BE2C (cell line): ENCODE data around the gene MALRD1.

Experiments used
- DNase-seq: peaks from one replicate; pipeline ENCODE4 v3.0.0-alpha.2; 2020
- H3K27me3 ChIP-seq: fragments of 250-450 bp; sonication (Bioruptor Pico); 2 replicates; pipeline ENCODE4 v1.5.1; 2020; ENCODE audit warnings: mild to moderate bottlenecking
- H3K36me3 ChIP-seq: fragments of 250-450 bp; sonication (Bioruptor Pico); 2 replicates; pipeline ENCODE4 v1.5.1; 2020; ENCODE audit warnings: mild to moderate bottlenecking
- H3K4me1 ChIP-seq: fragments of 250-450 bp; sonication (Bioruptor Pico); 2 replicates; pipeline ENCODE4 v1.5.1; 2020
- H3K4me3 ChIP-seq: 2 replicates; pipeline ENCODE4 v1.5.1; 2011; ENCODE audit warnings: low read depth, low read length
- H3K9me3 ChIP-seq: fragments of 250-450 bp; sonication (Bioruptor Pico); 2 replicates; pipeline ENCODE4 v1.5.1; 2020
- TF ChIP-seq, protein P1 (sequence below): IDR thresholded peaks from 2 replicates; pipeline ENCODE4 v1.5.1; 2012; ENCODE audit warnings: mild to moderate bottlenecking, low read depth, low read length

Gene MALRD1

DNA sequence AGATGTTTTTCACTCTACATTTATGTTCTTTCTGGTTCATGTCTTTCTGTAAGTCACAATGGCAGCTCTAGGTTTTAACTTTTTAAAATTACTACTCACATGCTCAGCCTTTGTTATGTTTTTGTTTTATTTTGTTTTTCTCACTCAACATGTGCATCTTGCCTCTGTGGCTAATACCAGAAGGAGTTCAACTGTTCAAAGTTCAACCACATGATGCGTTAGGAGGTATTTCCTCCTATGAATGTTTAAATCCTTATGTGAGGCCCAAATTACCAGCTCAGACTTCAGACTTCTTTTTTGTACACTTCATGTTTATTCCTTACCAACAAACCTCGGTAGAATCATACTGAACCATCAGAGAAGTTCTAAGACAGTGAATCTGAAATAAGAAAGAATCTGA, 151.6 kb downstream of the MALRD1 start:
- Histone ChIP-seq H3K36me3 (no peaks in the 10 kb centered on the region), H3K27me3 (no peaks in the 10 kb centered on the region), H3K9me3 (no peaks in the 10 kb centered on the region), H3K4me1 (no peaks in the 10 kb centered on the region), H3K4me3 (no peak overlapping the region)
- TF ChIP-seq, protein P1, sequence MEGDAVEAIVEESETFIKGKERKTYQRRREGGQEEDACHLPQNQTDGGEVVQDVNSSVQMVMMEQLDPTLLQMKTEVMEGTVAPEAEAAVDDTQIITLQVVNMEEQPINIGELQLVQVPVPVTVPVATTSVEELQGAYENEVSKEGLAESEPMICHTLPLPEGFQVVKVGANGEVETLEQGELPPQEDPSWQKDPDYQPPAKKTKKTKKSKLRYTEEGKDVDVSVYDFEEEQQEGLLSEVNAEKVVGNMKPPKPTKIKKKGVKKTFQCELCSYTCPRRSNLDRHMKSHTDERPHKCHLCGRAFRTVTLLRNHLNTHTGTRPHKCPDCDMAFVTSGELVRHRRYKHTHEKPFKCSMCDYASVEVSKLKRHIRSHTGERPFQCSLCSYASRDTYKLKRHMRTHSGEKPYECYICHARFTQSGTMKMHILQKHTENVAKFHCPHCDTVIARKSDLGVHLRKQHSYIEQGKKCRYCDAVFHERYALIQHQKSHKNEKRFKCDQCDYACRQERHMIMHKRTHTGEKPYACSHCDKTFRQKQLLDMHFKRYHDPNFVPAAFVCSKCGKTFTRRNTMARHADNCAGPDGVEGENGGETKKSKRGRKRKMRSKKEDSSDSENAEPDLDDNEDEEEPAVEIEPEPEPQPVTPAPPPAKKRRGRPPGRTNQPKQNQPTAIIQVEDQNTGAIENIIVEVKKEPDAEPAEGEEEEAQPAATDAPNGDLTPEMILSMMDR, result no peak
- DNase-seq, result no peak

DNA sequence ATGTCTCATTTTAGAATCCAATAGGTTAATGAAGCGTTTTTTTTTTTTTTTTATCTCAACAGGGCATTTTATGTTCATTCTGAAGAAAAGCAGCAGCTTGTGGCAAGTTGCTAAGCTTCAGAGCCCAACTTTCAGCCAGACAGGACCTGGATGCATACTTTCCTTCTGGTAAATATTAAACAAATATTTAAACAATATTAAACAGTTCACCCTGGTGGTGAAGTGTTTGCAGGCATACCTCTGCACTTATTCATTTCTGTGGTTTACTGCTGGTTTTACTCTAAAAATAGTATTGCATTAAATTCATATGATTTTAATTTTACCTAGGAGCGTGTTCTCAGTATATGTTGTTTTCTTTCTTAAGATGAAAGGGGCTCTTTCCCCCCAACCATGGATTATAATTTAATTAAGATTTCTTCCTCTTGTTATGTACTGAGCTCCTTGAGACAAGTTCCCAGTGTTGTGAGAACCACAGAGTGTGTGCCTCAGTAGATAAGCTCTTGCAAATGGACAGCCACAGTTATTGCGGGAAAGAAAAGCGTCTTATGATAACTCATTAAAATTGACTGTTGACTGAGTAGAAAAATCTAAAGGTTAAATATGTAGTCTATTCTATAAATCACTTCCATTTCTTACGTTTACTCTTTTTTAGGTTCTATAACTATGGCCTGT, 155.8 kb downstream of the MALRD1 start:
- Histone ChIP-seq H3K9me3 (no peaks in the 10 kb centered on the region), H3K27me3 (no peaks in the 10 kb centered on the region), H3K4me1 (no peaks in the 10 kb centered on the region), H3K36me3 (no peaks in the 10 kb centered on the region), H3K4me3 (no peak overlapping the region)
- DNase-seq, result no peak
- TF ChIP-seq, protein P1, result no peak

DNA sequence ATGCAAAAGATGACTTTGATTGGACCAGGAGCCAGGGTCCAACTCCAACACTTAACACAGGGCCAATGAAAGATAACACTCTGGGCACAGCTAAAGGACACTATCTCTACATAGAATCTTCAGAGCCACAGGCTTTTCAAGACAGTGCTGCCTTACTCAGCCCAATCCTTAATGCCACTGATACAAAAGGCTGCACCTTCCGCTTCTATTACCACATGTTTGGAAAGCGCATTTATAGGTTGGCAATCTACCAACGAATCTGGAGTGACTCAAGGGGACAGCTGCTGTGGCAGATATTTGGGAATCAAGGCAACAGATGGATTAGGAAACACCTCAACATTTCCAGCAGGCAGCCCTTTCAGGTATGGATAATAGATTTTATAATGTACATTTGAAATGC, 160.7 kb downstream of the MALRD1 start:
- DNase-seq, result no peak

DNA sequence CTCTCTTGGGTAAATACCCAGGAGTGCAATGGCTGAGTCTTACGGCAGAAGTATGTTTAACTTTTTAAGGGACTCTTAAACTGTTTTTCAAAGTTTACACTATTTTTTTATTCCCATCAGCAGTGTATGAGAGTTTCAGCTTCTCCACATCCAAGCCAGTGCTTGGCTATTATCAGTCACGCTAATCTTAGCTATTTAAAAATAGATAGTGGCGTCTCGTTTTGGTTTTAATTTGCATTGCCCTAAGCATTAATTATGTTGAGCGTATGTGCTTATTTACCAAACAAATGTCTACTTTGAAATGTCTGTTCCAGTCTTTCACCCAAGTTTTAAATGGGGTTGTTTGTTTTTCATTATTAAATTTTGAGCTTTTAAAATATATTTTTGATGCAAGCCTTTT, 164.0 kb downstream of the MALRD1 start:
- TF ChIP-seq, protein P1, result no peak
- Histone ChIP-seq H3K9me3 (no peaks in the 10 kb centered on the region), H3K27me3 (no peaks in the 10 kb centered on the region), H3K36me3 (no peaks in the 10 kb centered on the region), H3K4me3 (no peak overlapping the region), H3K4me1 (no peaks in the 10 kb centered on the region)
- no peak for DNase-seq

More for the DNA sequence above, 160.7 kb downstream of the MALRD1 start:
- Histone ChIP-seq H3K27me3 (no peaks in the 10 kb centered on the region), H3K9me3 (no peaks in the 10 kb centered on the region), H3K36me3 (no peaks in the 10 kb centered on the region), H3K4me3 (no peak overlapping the region), H3K4me1 (no peaks in the 10 kb centered on the region)
- TF ChIP-seq, protein P1, result no peak

DNA sequence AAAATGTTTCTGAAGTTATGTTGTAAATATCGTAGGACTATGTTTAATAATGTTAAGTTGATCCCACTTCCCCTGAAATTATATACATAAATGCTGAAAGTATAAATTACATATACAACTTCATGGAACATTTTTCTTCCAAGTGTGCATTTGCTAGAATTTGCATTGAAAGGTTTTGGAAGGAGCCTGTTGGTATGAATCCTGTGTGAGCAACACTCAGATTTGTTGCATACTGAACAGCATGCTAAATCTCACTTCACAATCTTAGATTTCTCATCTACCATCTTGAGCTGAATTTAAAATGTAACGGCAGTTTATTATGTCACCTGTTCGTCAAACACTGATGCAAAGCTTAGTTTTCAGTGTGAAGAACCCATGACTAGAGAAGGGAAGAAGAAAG, 172.6 kb downstream of the MALRD1 start:
- no peaks in the 10 kb centered on the region for H3K36me3 ChIP-seq
- TF ChIP-seq, protein P1, result no peak
- DNase-seq, result no peak
- H3K4me1 ChIP-seq, result no peaks in the 10 kb centered on the region
- no peaks in the 10 kb centered on the region for H3K9me3 ChIP-seq
- no peak overlapping the region for H3K4me3 ChIP-seq
- H3K27me3 ChIP-seq, result no peaks in the 10 kb centered on the region

DNA sequence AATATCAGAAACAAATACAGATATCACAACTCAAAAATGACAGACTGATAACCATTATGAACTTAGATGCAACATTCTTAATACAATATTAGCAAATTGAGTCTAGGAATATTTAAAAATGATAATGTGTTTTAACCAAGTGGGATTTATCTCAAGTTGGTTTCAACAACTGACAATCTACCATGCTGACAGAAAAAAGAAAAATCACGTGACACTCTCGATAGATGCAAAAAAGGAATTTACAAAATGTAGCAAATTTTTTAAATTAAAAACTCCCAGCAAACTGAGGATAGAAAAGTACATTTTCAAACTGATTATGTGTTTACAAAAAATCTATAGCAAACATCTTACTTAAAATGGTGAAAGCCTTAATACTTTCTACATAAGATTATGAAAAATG, 177.4 kb downstream of the MALRD1 start:
- Histone ChIP-seq H3K9me3 (no peaks in the 10 kb centered on the region), H3K4me1 (no peaks in the 10 kb centered on the region), H3K27me3 (no peaks in the 10 kb centered on the region), H3K36me3 (no peaks in the 10 kb centered on the region), H3K4me3 (no peak overlapping the region)
- DNase-seq, result no peak
- TF ChIP-seq, protein P1, result no peak
